NCI-H774 (cell line): ENCODE data around the gene BABAM2.
"Not testable (repeated sequence)": the region's sequence is repeated elsewhere in the genome, so short reads cannot be mapped to it uniquely, and the experiment has no call there.

ENCODE experiments used
- DNase-seq: peaks from one replicate; lab custom pipeline; 2025; lab: John Stamatoyannopoulos, UW

The BABAM2 gene

DNA sequence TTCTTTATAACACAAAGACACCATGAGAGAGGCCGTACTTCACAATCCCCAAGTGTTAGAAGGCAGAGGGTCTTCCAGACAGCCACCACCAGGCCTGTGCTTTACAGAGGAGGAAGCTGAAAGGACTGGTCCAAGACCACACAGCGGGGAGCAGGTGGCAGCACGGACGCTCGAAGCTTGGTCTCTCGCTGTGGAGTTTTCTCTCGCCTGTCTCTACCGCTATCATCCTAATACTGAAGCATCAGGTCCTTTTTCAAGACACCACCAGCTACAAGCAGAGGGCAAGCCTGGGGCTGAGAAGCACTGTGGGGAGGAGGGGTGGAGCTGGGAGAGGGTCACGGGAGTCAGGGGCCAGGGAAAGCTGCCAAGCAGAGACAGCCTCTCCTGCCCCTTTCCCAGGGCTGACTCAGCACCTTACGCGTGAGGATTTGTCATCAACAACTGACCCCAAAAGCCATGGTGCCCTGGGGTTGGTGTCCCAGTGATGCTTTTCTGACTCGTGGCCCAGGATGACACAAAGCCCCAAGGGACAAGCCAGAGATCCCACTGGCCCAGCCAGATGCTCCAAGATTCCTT lies 470.3 kb downstream of the BABAM2 start:
- DNase-seq = no peak

GRCh38 chr2:28361991-28362710 lies 471.6 kb downstream of the BABAM2 start:
- DNase-seq = no peak

- no peak for DNase-seq
These were observed 472.5 kb downstream of the BABAM2 start for GRCh38 chr2:28362991-28363521.

GRCh38 chr2:28363686-28364280 lies 473.3 kb downstream of the BABAM2 start:
- DNase-seq = no peak

GRCh38 chr2:28364610-28365009 lies 474.1 kb downstream of the BABAM2 start:
- no peak for DNase-seq

DNA sequence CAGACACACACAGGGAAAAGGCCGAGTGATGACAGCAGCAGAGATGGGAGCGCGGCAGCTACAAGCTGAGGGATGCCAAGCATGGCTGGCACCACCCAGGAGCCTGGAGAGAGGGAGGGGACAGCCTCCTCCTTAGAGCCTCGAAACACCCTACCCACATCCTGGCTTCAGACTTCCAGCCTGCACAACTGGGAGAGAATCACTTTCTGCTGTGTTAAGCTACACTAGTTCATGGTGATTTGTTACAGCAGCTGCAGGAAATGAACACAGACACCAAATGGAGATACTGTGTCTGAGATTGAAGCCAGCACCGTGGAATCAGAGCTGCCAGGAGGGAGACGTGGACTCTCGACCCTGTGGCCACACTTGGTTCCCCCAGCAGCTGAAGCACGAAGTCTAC lies 474.6 kb downstream of the BABAM2 start:
- DNase-seq = no peak

DNA sequence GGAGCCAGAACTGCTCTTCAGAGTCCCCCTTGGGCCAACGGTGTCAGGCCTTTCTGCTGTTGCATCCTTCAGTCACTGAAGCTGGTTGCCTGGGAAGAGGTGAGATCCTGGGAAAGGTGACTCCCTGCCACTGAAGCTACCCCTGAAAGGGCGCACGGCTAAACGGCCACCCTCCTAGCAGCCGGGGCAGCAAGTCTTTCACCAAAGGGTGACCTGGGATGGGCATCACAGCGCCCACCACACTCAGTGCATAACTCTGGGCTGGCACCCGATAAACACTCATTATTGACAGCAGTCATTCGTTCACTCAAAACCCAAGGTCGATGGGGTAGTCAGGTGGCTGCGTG lies 475.6 kb downstream of the BABAM2 start:
- no peak for DNase-seq

- no peak for DNase-seq
These were observed 476.2 kb downstream of the BABAM2 start for GRCh38 chr2:28366496-28367282.

DNA sequence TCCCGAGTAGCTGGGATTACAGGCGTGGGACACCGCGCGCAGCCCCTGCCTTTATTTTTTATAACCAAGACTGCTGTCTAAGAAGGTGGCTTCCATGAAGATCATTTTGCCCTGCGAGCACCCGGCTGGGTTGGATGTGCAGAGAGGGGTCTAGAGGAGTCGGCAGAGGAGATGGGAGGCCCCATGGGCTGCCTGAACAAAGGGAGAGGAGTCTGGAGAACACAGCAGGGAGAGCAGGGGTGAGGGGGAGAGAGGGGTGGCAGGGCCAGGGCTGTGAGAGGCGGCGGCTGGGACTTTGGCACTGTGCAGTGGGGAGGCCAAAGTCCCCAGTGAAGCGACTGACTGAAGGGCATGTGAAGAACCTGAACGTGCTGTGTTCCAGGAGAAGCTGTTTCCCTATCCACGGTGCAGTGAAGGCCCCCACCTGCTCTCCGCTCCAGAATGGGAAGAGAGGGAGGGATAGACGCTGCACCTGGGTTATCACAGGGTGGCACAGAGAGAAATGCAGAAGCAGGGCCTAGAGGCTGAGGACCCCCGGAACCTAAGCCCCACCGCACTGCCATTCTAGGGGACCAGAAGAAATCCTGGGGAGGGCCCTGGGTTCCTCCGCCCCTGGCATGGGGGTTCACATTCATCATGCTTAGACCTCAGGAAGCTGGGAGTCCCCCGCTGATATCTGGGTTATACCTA lies 477.3 kb downstream of the BABAM2 start:
- DNase-seq = no peak

GRCh38 chr2:28368357-28368798 lies 477.8 kb downstream of the BABAM2 start:
- DNase-seq = no peak

DNA sequence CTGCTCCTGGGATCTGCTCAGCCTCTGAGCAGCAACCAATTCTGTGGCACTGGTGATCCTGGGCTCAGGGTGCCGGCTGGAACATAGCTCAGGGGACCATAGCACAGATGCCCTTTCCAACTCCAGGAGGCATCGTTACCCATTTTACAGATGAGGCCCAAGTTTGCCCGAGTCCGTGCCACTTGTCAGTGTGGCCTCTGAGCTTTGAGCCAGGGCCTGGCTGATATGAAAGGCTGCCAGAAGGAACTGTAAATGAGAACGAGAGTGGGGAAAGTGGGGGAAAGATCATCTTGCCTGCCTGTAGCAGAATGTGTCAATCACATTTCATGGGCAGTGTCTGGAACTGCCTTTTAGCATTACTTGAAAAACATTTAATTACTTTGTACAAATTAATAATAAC lies 478.8 kb downstream of the BABAM2 start:
- DNase-seq = no peak

DNA sequence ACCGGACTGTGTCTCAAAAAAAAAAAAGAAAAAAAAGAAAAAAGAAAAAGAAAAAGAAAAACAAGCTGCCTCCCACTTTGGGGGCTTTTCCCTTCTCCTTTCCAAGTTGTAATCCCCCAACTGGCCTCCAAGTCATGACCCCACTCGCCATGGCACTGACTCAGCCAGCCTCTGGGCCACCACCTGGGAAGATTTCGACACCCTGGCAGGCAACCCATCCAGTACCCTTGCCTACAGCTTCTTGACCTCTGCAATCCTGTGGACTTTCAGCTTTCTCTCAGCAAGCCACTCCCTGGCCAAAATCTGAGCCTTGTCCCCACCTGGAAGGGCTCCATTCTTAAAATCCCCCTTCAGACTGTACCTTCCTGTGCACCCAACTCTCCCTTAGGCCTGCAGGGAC lies 479.8 kb downstream of the BABAM2 start:
- no peak for DNase-seq

DNA sequence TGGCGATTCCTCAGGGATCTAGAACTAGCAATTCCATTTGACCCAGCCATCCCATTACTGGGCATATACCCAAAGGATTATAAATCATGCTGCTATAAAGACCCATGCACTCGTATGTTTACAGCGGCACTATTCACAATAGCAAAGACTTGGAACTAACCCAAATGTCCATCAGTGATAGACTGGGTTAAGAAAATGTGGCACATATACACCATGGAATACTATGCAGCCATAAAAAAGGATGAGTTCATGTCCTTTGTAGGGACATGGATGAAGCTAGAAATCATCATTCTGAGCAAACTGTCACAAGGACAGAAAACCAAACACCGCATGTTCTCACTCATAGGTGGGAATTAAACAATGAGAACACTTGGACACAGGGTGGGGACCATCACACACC lies 481.2 kb downstream of the BABAM2 start:
- DNase-seq = not testable (repeated sequence)

DNA sequence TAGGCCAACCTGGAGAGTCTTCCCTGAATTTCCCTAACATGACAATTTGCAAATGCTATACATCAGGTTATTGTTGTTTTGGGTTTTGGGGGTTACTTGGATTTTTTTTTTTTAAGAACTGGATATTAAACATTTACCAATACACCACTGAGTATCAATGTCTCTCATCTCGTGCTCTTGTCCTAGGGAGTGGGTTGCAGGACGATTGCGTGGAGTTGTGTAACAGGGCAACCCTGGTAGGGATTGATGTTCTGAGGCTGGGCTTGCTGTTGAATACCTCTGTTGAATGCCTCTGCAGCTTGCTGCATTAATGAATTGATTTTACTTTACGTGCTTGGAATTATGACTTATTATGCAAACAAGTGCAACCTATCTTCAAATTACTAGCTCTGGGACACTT lies 483.3 kb downstream of the BABAM2 start:
- DNase-seq = no peak

DNA sequence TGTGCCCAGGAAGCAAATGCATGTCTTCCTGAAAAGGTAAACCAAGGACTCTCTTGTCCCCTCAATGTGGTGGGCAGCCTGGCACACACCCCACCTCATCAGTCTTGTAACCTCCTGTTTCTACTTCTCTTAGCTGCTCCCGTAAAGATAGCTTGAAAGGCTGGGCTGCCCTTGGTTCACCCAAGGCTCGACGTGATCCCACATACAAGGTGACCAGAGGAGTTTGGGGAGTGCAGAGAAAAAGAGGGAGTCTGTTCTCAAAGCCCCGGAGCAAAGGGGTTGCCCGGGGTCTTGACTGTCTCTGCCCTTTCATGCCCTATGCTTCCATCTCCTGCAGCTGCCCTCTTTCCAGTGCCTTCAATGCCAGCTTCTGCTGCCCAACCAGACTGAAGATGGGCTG lies 483.8 kb downstream of the BABAM2 start:
- DNase-seq = no peak

GRCh38 chr2:28375236-28375635 lies 484.7 kb downstream of the BABAM2 start:
- no peak for DNase-seq

DNA sequence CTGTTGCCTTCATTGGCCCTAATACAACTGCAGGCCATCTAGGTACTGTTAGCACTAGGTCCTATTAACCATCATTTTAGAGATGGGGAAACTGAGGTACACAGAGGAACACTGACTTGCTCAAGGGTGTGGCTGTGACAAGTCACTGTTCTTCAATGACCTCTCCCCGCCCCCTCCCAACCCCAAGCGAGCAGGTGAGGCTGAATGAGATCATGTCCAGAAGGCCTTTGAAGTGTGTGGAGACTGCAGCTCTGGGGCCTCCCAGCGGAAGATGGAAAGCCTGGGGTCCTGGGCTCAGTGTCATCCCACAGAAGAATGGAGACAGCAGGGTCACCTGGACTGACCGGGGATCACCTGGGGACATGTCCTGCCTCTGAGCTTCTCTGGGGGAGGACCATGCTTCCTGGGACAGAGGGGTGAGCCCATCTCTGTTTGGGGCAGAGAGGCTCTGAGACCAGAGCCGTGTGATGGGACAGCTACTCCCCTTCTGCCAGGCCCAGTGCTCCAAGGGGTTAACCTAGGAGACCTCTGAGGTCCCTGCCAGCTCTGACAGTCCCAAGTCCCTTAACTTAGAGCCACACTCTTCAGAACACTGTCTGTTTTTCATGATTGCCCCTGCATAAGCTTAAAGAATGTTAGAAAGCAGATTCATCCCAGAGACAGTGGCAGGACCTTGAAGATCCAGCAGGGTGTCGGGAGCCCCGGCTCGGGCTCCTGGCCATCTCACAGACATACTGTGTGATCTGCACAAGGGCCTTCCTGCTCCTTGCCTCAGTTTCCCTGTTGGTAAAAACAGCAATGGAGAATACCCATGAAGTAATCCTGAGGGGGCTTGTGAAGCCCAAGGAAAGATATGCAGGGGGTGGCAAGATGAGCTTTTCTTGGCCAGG lies 485.5 kb downstream of the BABAM2 start:
- no peak for DNase-seq

DNA sequence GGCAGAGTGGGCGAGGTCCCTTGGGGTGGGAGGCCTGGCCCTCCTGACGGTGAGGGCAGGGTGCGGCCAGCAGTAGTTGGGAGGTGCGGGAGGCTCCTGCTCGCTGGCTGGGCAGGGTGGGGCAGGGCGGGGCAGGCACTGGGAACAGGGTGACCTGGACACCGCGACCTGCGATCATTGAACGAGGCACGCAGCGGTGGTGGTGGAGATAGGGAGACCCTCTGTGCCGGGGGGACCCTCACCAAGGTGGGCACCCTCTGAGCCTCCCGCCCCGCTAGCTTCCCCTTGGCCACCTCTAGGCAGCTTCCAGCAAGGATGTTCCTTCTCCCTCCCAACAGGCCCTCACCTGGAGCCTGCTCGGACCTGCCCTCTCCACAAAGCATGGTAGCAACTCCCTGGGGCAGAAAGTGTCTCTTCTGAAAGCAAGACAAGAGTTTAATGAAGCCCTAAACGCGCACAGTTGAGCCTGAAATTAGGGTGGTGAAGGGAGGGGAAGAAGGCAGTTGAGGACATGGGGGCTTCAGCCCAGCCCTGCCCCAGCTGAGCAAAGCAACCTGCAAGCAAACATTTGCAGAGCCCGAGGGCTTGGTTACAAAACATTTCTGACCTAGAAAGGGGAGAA lies 486.8 kb downstream of the BABAM2 start:
- DNase-seq = no peak

- DNase-seq = no peak
These were observed 487.6 kb downstream of the BABAM2 start for GRCh38 chr2:28377984-28378678.
